ENCODE results near the gene GCHFR.

The GCHFR gene

GRCh38 chr15:40754574-40754882, 9.3 kb upstream of the GCHFR start:
- Histone ChIP-seq H3K36me3 (ENCODE audit: control insufficient read depth, low read length) (peaks cover 44% of the 10 kb centered on the region), H3K27ac (ENCODE audit: low read depth, low read length) (no peak overlapping the region), H3K27me3 (ENCODE audit: control insufficient read depth, low read length) (no peaks in the 10 kb centered on the region), H3K4me2 (ENCODE audit: low read length) (peak overlapping the region; percentile 94), H3K4me1 (ENCODE audit: control insufficient read depth, low read length) (peaks cover 51% of the 10 kb centered on the region), H3K79me2 (ENCODE audit: control insufficient read depth, low read length) (peaks cover 50% of the 10 kb centered on the region), H4K20me1 (ENCODE audit: control insufficient read depth, insufficient read depth, low read depth, low read length) (no peaks in the 10 kb centered on the region), H3K9me2 (replicated peaks; ENCODE audit: control insufficient read depth, low read length) (no peaks in the 10 kb centered on the region), H3K4me3 (ENCODE audit: low read length) (peak overlapping the region; percentile 98), H3F3A (ENCODE audit: control insufficient read depth, insufficient read depth) (peaks cover 7% of the 10 kb centered on the region), H3K9me3 (ENCODE audit: control insufficient read depth, insufficient read depth, low read length) (no peaks in the 10 kb centered on the region)
- TF ChIP-seq EZH2phosphoT487 (IDR thresholded peaks at IDR 0.05; ENCODE audit: borderline replicate concordance, low read length), result no peak
- no peak for TF ChIP-seq CTCF (IDR thresholded peaks at IDR 0.05; ENCODE audit: low read depth, low read length, poor library complexity, severe bottlenecking)

GRCh38 chr15:40754883-40755811, 8.7 kb upstream of the GCHFR start, which contains the start of gene RMDN3:
RMDN3 (minus strand) TSS chr15:40755254; CDS start chr15:40754783, 471 bp downstream.
- peak within 1 kb of the TSS; percentile 98 for H3K4me3 ChIP-seq (ENCODE audit: low read length)
- H4K20me1 ChIP-seq (ENCODE audit: control insufficient read depth, insufficient read depth, low read depth, low read length), result no peaks in the 10 kb centered on the region
- peak within 1 kb of the TSS; percentile 91 for H3K27ac ChIP-seq (ENCODE audit: low read depth, low read length)
- peak within 1 kb of the TSS; percentile 94 for H3K4me2 ChIP-seq (ENCODE audit: low read length)
- peaks cover 48% of the 10 kb centered on the region for H3K79me2 ChIP-seq (ENCODE audit: control insufficient read depth, low read length)
- no peak for TF ChIP-seq CTCF (IDR thresholded peaks at IDR 0.05; ENCODE audit: low read depth, low read length, poor library complexity, severe bottlenecking)
- TF ChIP-seq EZH2phosphoT487 (IDR thresholded peaks at IDR 0.05; ENCODE audit: borderline replicate concordance, low read length), result no peak
- H3K9me3 ChIP-seq (ENCODE audit: control insufficient read depth, insufficient read depth, low read length), result no peaks in the 10 kb centered on the region
- peaks cover 7% of the 10 kb centered on the region for H3F3A ChIP-seq (ENCODE audit: control insufficient read depth, insufficient read depth)
- peaks cover 56% of the 10 kb centered on the region for H3K4me1 ChIP-seq (ENCODE audit: control insufficient read depth, low read length)
- H3K36me3 ChIP-seq (ENCODE audit: control insufficient read depth, low read length), result peaks cover 40% of the 10 kb centered on the region
- no peaks in the 10 kb centered on the region for H3K27me3 ChIP-seq (ENCODE audit: control insufficient read depth, low read length)
- no peaks in the 10 kb centered on the region for H3K9me2 ChIP-seq (replicated peaks; ENCODE audit: control insufficient read depth, low read length)

- Histone ChIP-seq H3K4me1 (ENCODE audit: control insufficient read depth, low read length) (peaks cover 62% of the 10 kb centered on the region), H3K27me3 (ENCODE audit: control insufficient read depth, low read length) (no peaks in the 10 kb centered on the region)
- TF ChIP-seq CTCF (IDR thresholded peaks at IDR 0.05; ENCODE audit: low read depth, low read length, poor library complexity, severe bottlenecking) (no peak), EZH2phosphoT487 (IDR thresholded peaks at IDR 0.05; ENCODE audit: borderline replicate concordance, low read length) (no peak)
These were observed 8.1 kb upstream of the GCHFR start for GRCh38 chr15:40755812-40756208.

More at GRCh38 chr15:40755812-40756208, 8.1 kb upstream of the GCHFR start:
- Histone ChIP-seq H3K9me3 (ENCODE audit: control insufficient read depth, insufficient read depth, low read length) (no peaks in the 10 kb centered on the region), H3K9me2 (replicated peaks; ENCODE audit: control insufficient read depth, low read length) (no peaks in the 10 kb centered on the region), H3K27ac (ENCODE audit: low read depth, low read length) (peak overlapping the region; percentile 91), H3K4me2 (ENCODE audit: low read length) (peak overlapping the region; percentile 94), H3K4me3 (ENCODE audit: low read length) (peak overlapping the region; percentile 98), H4K20me1 (ENCODE audit: control insufficient read depth, insufficient read depth, low read depth, low read length) (no peaks in the 10 kb centered on the region), H3K79me2 (ENCODE audit: control insufficient read depth, low read length) (peaks cover 42% of the 10 kb centered on the region), H3F3A (ENCODE audit: control insufficient read depth, insufficient read depth) (peaks cover 13% of the 10 kb centered on the region), H3K36me3 (ENCODE audit: control insufficient read depth, low read length) (peaks cover 34% of the 10 kb centered on the region)
